IMR-90 (cell line): ENCODE data around the gene ADAMTSL1. TPM values are rescaled to one million over a fixed set of nuclear protein-coding genes. Genes with fewer than 3 reads are reported as not detected.

Experiments
- ATAC-seq: fragments of 200-7000 bp; cut with Tn5 transposase; 2 replicates; pipeline ENCODE4 v1.9.1; 2020; ENCODE audit warnings: low read depth, mild to moderate bottlenecking, moderate library complexity
- BruUV-seq: library from RNA; stranded (reverse); fragments of 400-500 nt; replicated peaks from 2 replicates; lab custom pipeline; 2021; lab: Mats Ljungman, UMichigan
- CTCF ChIA-PET: fragments of 300-600 bp; formaldehyde crosslinking; extraction: SDS; loops from one replicate; lab custom pipeline; 2021; ENCODE audit warnings: antibody characterized with exemption; lab: Yijun Ruan, JAX
- POLR2A ChIA-PET: fragments of 300-600 bp; sonication (Branson Sonifier 250); formaldehyde crosslinking; loops from one replicate; lab custom pipeline; 2022; ENCODE audit warnings: antibody characterized with exemption; ENCODE audit not compliant: unreplicated experiment; lab: Charles Lee
- DNase-seq: peaks from one replicate; pipeline ENCODE4 v3.0.0; 2013
- H2AFZ ChIP-seq: replicated peaks from 2 replicates; pipeline ENCODE3; 2013; ENCODE audit warnings: low read length, mild to moderate bottlenecking; ENCODE audit not compliant: poor library complexity
- H2AK5ac ChIP-seq: 2 replicates; pipeline ENCODE4 v1.6.1; 2013; ENCODE audit warnings: low read depth, low read length, inconsistent platforms
- H2AK9ac ChIP-seq: replicated peaks from 2 replicates; pipeline ENCODE3; 2013; ENCODE audit warnings: mild to moderate bottlenecking, low read depth, low read length, moderate library complexity; ENCODE audit not compliant: poor library complexity
- H2BK120ac ChIP-seq: 2 replicates; pipeline ENCODE4 v1.6.1; 2013; ENCODE audit warnings: low read depth, low read length, inconsistent platforms
- H2BK15ac ChIP-seq: 3 replicates; pipeline ENCODE4 v1.6.1; 2013; ENCODE audit warnings: low read depth, low read length, inconsistent platforms
- H2BK20ac ChIP-seq: 2 replicates; pipeline ENCODE4 v1.6.1; 2013; ENCODE audit warnings: low read depth, mild to moderate bottlenecking, inconsistent platforms, low read length, moderate library complexity
- H2BK5ac ChIP-seq: 2 replicates; pipeline ENCODE4 v1.6.1; 2013; ENCODE audit warnings: mild to moderate bottlenecking, low read depth, low read length, inconsistent platforms; ENCODE audit not compliant: poor library complexity, severe bottlenecking
- H3K14ac ChIP-seq: replicated peaks from 2 replicates; pipeline ENCODE4 v1.6.1; 2013; ENCODE audit warnings: low read depth, low read length, inconsistent platforms
- H3K18ac ChIP-seq: 2 replicates; pipeline ENCODE4 v1.6.1; 2013; ENCODE audit warnings: low read depth, low read length, control low read depth
- H3K23ac ChIP-seq: 2 replicates; pipeline ENCODE4 v1.6.1; 2013; ENCODE audit warnings: low read depth, low read length, inconsistent platforms
- H3K27ac ChIP-seq: 2 replicates; pipeline ENCODE4 v1.5.1; 2013; ENCODE audit warnings: mild to moderate bottlenecking, control low read depth, low read length; ENCODE audit not compliant: insufficient read depth
- H3K27me3 ChIP-seq: 2 replicates; pipeline ENCODE4 v1.6.1; 2013; ENCODE audit warnings: low read length; ENCODE audit not compliant: control insufficient read depth, insufficient read depth
- H3K36me3 ChIP-seq: 2 replicates; pipeline ENCODE4 v1.6.1; 2013; ENCODE audit warnings: low read length, mixed read lengths; ENCODE audit not compliant: control insufficient read depth, insufficient read depth
- H3K4ac ChIP-seq: 2 replicates; pipeline ENCODE4 v1.6.1; 2013; ENCODE audit warnings: low read depth, low read length, inconsistent platforms
- H3K4me1 ChIP-seq: 2 replicates; pipeline ENCODE4 v1.6.1; 2013; ENCODE audit warnings: low read length, mixed read lengths; ENCODE audit not compliant: control insufficient read depth, insufficient read depth
- H3K4me2 ChIP-seq: 2 replicates; pipeline ENCODE4 v1.6.1; 2013; ENCODE audit warnings: low read depth, mild to moderate bottlenecking, control low read depth, low read length, moderate library complexity
- H3K4me3 ChIP-seq: 2 replicates; pipeline ENCODE4 v1.5.1; 2013; ENCODE audit warnings: low read depth, mild to moderate bottlenecking, control low read depth, low read length, moderate library complexity; ENCODE audit not compliant: insufficient read depth
- H3K56ac ChIP-seq: 2 replicates; pipeline ENCODE4 v1.6.1; 2013; ENCODE audit warnings: low read length, inconsistent platforms; ENCODE audit not compliant: insufficient read depth; ENCODE audit errors: extremely low read depth
- H3K79me1 ChIP-seq, 2 experiments: 2 replicates each; pipeline ENCODE4 v1.6.1; 2013; ENCODE audit warnings: low read length in 2 of 2, inconsistent platforms in 1 of 2, low read depth in 1 of 2
- H3K9ac ChIP-seq: 2 replicates; pipeline ENCODE4 v1.6.1; 2013; ENCODE audit warnings: low read depth, low read length, control low read depth
- H3K9me1 ChIP-seq: 2 replicates; pipeline ENCODE4 v1.6.1; 2013; ENCODE audit warnings: low read length, inconsistent platforms; ENCODE audit not compliant: insufficient read depth
- H3K9me3 ChIP-seq: 2 replicates; pipeline ENCODE4 v1.6.1; 2013; ENCODE audit warnings: low read length; ENCODE audit not compliant: control insufficient read depth, insufficient read depth
- H4K20me1 ChIP-seq: 2 replicates; pipeline ENCODE4 v1.6.1; 2013; ENCODE audit warnings: low read length, inconsistent platforms; ENCODE audit not compliant: insufficient read depth
- H4K5ac ChIP-seq: 2 replicates; pipeline ENCODE4 v1.6.1; 2013; ENCODE audit warnings: mild to moderate bottlenecking, low read depth, low read length, control low read depth
- H4K8ac ChIP-seq, 2 experiments: 2 replicates each; pipeline ENCODE4 v1.6.1; 2013; ENCODE audit warnings: low read depth in 2 of 2, low read length in 2 of 2, control low read depth in 1 of 2, inconsistent platforms in 1 of 2
- H4K91ac ChIP-seq: 2 replicates; pipeline ENCODE4 v1.6.1; 2013; ENCODE audit warnings: low read depth, low read length, inconsistent platforms; ENCODE audit not compliant: insufficient read depth
- BHLHE40 ChIP-seq: fragments of 150-350 bp; IDR thresholded peaks from 2 replicates; pipeline ENCODE4 v1.6.1; 2016; ENCODE audit warnings: mild to moderate bottlenecking, low read depth, low read length
- CHD1 ChIP-seq: IDR thresholded peaks from 2 replicates; pipeline ENCODE4 v1.6.1; 2012; ENCODE audit warnings: low read depth, low read length, improper control_type of control experiment
- RCOR1 ChIP-seq: IDR thresholded peaks from 2 replicates; pipeline ENCODE4 v1.6.1; 2012; ENCODE audit warnings: mild to moderate bottlenecking, low read length, improper control_type of control experiment; ENCODE audit not compliant: insufficient replicate concordance
- WGBS, 2 experiments: methylation state at CpG; one replicate each; pipeline versions ENCODE4 v1.1.5 to v1.1.7; 2013; ENCODE audit warnings: missing lambda C conversion rate in 2 of 2; ENCODE audit not compliant: insufficient read length in 1 of 2; ENCODE audit errors: extremely low coverage in 2 of 2; 5-methylcytosine and 5-hydroxymethylcytosine counted together
- dilution Hi-C: fragments of 300-500 bp; cut with HindIII; formaldehyde crosslinking; loops from one replicate; pipeline ENCODE4 v1.14.3; 2018; ENCODE audit warnings: low sequenced_read_pairs; ENCODE audit not compliant: unreplicated experiment
- in situ Hi-C: fragments of 300-500 bp; cut with MboI; formaldehyde crosslinking; loops from 3 replicates; pipeline ENCODE4 v1.14.3; 2019; ENCODE audit warnings: low sequenced_read_pairs, inconsistent platforms, mixed read lengths
- intact Hi-C: fragments of 100-400 bp; cut with micrococcal nuclease; formaldehyde crosslinking; loops from 2 replicates; pipeline ENCODE4 v1.10.0; 2022
- polyA plus RNA-seq, 3 experiments: library from polyadenylated mRNA; depleted of rRNA; stranded (reverse); fragments of >200 nt; gene quantifications; 2 replicates each; pipeline ENCODE4 v1.2.3, GENCODE V29; 2012; ENCODE audit warnings: low replicate concordance in 1 of 3
- total RNA-seq: library from RNA; depleted of rRNA; stranded (reverse); fragments of >200 nt; gene quantifications from 2 replicates; pipeline ENCODE4 v1.2.3, GENCODE V29; 2012

ADAMTSL1 gene
- total and polyA plus RNA-seq, 2 of the 4 experiments (the other 2 are of a cell fraction) = 38.2 to 62.2 TPM

- Histone ChIP-seq H3K56ac (no peak overlapping the region), H3K27me3 (no peaks in the 10 kb centered on the region), H3K9ac (no peak overlapping the region), H3K14ac (no peak overlapping the region), H2AK9ac (no peak overlapping the region), H2BK5ac (no peak overlapping the region), H3K27ac (no peak overlapping the region), H3K9me1 (peaks cover 8% of the 10 kb centered on the region), H2BK20ac (no peak overlapping the region), H4K5ac (no peak overlapping the region), H2AK5ac (no peak overlapping the region), H3K18ac (no peak overlapping the region; the same call in 1 of the 2 replicates), H4K91ac (no peak overlapping the region), H3K4me2 (no peak overlapping the region), H2BK15ac (no peak overlapping the region), H2AFZ (no peak overlapping the region), H3K23ac (no peak overlapping the region), H2BK120ac (no peak overlapping the region; the same call in 1 of the 2 replicates), H3K9me3 (no peaks in the 10 kb centered on the region), H3K4me1 (peaks cover 10% of the 10 kb centered on the region), H3K4me3 (no peak overlapping the region), H4K20me1 (no peaks in the 10 kb centered on the region), H3K36me3 (no peaks in the 10 kb centered on the region), H4K8ac (no peak overlapping the region), H3K79me1 (no peaks in the 10 kb centered on the region), H3K4ac (no peak overlapping the region)
- no CpG with 5 or more reads among the region's 1 CpG for WGBS, 2 experiments
- ChIA-PET CTCF (no interaction called here), POLR2A (no interaction called here)
- ATAC-seq = no peak
- intact Hi-C loops (no loop called here), in situ Hi-C loops (no loop called here), dilution Hi-C loops (no loop called here)
- no TSS peak for BruUV-seq
- no peak for DNase-seq
- no peak for TF ChIP-seq RCOR1
- TF ChIP-seq CHD1 = no peak
- TF ChIP-seq BHLHE40 = no peak
Observed at GRCh38 chr9:18749711-18750110, 275.8 kb downstream of the ADAMTSL1 start.
